ENCODE data around the gene SYTL5.

Gene SYTL5

DNA sequence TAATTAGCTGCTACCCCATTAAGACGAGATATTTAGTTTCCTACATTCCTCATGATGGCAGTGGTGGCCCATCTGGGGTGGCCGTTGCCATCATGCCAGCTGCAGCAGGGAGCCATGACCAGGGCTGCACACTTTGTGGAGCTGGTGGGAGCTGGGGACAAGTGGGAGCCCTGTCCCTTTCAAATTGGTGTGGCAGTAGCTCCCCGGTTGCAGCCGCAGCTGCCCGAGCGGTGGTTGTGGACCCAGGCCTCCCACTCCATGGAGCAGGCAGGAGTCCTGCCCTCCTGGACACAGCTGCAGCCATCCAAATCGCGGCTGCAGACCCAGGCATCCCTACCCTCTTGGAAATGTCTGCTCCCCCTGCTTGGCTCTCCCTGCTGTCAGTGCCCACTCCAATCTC, 9.3 kb upstream of the SYTL5 start:
- TF ChIP-seq, protein P1, sequence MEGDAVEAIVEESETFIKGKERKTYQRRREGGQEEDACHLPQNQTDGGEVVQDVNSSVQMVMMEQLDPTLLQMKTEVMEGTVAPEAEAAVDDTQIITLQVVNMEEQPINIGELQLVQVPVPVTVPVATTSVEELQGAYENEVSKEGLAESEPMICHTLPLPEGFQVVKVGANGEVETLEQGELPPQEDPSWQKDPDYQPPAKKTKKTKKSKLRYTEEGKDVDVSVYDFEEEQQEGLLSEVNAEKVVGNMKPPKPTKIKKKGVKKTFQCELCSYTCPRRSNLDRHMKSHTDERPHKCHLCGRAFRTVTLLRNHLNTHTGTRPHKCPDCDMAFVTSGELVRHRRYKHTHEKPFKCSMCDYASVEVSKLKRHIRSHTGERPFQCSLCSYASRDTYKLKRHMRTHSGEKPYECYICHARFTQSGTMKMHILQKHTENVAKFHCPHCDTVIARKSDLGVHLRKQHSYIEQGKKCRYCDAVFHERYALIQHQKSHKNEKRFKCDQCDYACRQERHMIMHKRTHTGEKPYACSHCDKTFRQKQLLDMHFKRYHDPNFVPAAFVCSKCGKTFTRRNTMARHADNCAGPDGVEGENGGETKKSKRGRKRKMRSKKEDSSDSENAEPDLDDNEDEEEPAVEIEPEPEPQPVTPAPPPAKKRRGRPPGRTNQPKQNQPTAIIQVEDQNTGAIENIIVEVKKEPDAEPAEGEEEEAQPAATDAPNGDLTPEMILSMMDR (IDR thresholded peaks at IDR 0.05; ENCODE audit: insufficient read depth, missing control alignments): no peak
- DNase-seq (ENCODE audit: insufficient read length, low spot score) (no peak), FAIRE-seq (no peak)

DNA sequence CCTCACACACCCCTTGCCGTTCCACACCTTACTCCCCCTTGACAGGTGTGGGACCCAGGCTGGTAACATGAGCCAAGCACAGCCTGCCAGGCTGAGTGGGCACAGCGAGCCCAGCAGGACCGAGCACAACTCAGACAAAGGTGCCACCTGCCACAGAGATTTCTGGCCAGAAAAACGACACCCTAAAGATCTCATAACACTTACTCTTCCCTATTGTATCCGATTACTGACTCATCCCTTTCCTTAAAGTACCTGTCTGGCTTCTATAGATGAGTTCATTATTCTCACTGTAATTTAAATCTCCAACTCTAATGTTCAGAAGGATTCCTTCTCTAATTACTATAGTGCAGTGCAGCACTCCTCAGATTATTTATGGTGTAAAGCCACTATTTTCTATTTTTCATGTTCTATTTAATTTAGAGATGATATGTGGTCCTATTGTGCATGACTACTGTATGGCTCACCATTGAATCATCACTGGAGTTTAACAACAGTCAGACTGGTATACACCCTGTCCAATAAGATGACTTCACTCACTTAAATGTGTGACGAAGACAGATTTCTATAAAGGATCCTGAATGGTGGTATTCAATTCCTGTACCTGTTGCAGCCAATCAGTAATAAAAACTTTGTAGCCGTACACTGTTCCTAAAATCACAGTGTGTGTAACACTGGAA, 7.6 kb upstream of the SYTL5 start:
- TF ChIP-seq, protein P1 (IDR thresholded peaks at IDR 0.05; ENCODE audit: insufficient read depth, missing control alignments): no peak
- FAIRE-seq (no peak), DNase-seq (ENCODE audit: insufficient read length, low spot score) (no peak)

DNA sequence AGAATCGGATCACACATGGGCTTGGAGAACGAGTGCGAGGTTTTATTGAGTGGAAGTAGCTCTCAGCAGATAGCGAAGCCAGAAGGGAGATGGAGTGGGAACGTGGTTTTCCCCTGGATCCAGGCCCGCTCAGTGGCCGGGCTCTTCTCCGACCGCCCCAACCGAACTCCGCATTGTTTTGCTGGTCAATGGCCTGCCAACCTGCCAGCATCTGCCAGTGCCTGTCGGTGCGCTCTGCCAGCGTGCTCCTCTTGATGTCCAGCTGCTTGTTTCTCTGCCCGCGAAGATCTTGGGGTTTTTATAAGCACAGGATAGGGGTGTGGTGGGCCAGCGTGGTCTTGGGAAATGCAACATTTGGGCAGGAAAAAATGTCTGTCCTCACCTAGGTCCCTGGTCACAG, 5.6 kb upstream of the SYTL5 start:
- FAIRE-seq (no peak), DNase-seq (ENCODE audit: insufficient read length, low spot score) (no peak)
- TF ChIP-seq, protein P1 (IDR thresholded peaks at IDR 0.05; ENCODE audit: insufficient read depth, missing control alignments): no peak

DNA sequence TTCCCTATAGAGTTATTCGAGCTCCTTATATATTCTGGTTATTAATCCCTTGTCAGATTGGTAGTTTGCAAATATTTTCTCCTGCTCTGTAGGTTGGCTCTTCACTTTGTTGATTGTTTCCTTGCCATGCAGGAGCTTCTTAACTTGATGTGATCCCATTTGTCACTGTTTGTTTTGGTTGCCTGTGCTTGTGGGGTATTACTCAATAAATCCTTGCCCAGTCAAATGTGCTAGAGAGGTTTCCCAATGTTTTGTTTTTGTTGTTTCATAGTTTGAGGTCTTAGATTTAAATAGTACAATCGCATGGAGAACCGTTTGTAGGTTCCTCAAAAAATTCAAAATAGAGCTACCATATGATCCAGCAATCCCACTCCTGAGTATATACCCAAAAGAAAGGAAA, 2.3 kb upstream of the SYTL5 start:
- TF ChIP-seq, protein P1 (IDR thresholded peaks at IDR 0.05; ENCODE audit: insufficient read depth, missing control alignments): no peak
- FAIRE-seq (peak; percentile 48), DNase-seq (ENCODE audit: insufficient read length, low spot score) (no peak)

DNA sequence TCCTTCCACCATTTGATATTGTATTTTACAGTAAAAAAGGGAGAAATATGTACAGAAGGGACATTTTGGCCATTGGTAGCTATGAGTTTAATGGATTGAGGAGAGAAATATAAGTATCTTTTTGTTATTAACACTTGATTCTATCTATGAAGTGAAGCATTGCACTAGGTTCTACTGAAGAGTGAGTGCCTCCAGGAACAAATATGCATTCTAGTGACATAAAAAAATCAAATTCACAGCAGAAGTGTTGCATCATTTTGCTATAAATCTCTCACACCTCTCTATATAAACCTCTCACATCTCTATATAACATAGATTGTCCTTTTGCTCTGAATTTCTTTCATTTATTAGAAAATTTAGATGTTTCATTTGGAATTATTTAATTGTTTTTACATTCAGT, 425 bp downstream of the SYTL5 start:
- FAIRE-seq (no peak), DNase-seq (ENCODE audit: insufficient read length, low spot score) (no peak)
- TF ChIP-seq, protein P1 (IDR thresholded peaks at IDR 0.05; ENCODE audit: insufficient read depth, missing control alignments): no peak

DNA sequence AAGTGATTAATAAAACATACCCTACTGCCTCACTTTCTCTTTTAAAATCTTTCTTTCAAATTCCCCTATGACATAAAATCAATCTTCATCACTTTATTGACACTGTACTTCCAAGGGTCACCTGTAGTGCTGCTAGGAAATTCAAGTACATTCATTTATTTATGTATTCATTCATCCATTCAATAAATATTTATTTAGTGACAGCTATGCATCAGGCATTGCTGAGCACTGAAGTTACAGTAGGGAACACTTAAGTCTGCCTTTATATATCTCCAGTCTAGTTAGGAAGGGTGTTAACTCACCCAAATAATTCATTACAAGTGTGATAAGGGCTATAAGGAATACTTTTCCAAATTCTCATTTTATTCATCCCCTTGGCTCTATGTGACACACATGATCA, 2.3 kb downstream of the SYTL5 start:
- no peak for DNase-seq (ENCODE audit: insufficient read length, low spot score)
- FAIRE-seq: no peak
- TF ChIP-seq, protein P1 (IDR thresholded peaks at IDR 0.05; ENCODE audit: insufficient read depth, missing control alignments): no peak

DNA sequence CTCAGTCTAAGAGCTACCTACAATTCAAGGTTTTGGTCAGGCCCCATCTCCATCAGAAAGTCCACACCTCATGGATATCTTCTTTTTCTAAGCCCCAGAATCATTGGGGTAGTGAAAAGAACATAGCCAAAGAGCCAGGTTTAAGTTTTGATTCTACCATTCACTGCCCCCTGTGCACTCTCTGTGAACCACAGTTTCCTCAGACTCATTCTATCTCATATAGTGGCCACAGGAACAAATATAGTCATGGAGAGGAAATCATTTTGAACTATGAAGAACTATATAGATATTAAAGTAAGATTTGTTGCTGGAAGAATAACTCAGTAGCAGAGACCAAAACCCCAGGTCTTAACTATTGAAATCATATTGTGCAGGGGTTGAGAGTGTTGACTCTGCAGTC, 3.3 kb downstream of the SYTL5 start:
- DNase-seq (ENCODE audit: insufficient read length, low spot score) (no peak), FAIRE-seq (no peak)
- TF ChIP-seq, protein P1 (IDR thresholded peaks at IDR 0.05; ENCODE audit: insufficient read depth, missing control alignments): no peak
